NCI-H2196 (cell line): ENCODE measurements around the gene CXXC4.

Experiments used
- DNase-seq: peaks from one replicate; lab custom pipeline; 2025; ENCODE audit not compliant: unreplicated experiment; lab: John Stamatoyannopoulos, UW

CXXC4 gene

GRCh38 chr4:104489731-104490095 lies 5.0 kb downstream of the CXXC4 start:
- DNase-seq = no peak

GRCh38 chr4:104488151-104488550 lies 6.5 kb downstream of the CXXC4 start:
- no peak for DNase-seq

- no peak for DNase-seq
These were observed 7.8 kb downstream of the CXXC4 start for GRCh38 chr4:104486716-104487504.

GRCh38 chr4:104475652-104476051 lies 19.0 kb downstream of the CXXC4 start:
- no peak for DNase-seq

GRCh38 chr4:104472766-104473165 lies 21.9 kb downstream of the CXXC4 start:
- no peak for DNase-seq

- DNase-seq = no peak
These were observed 23.9 kb downstream of the CXXC4 start for GRCh38 chr4:104470770-104471169.

- DNase-seq = no peak
These were observed 24.9 kb downstream of the CXXC4 start for GRCh38 chr4:104469794-104470193.

- no peak for DNase-seq
These were observed 29.1 kb downstream of the CXXC4 start for GRCh38 chr4:104465619-104466018.

- no peak for DNase-seq
These were observed 29.5 kb downstream of the CXXC4 start for GRCh38 chr4:104465201-104465600.

GRCh38 chr4:104462641-104463040 lies 32.1 kb downstream of the CXXC4 start:
- no peak for DNase-seq

GRCh38 chr4:104457308-104457981 lies 37.2 kb downstream of the CXXC4 start:
- DNase-seq = no peak

- no peak for DNase-seq
These were observed 43.1 kb downstream of the CXXC4 start for GRCh38 chr4:104451573-104451972.

GRCh38 chr4:104449537-104449936 lies 45.2 kb downstream of the CXXC4 start:
- DNase-seq = no peak

- no peak for DNase-seq
These were observed 47.4 kb downstream of the CXXC4 start for GRCh38 chr4:104447294-104447693.

- DNase-seq = no peak
These were observed 48.0 kb downstream of the CXXC4 start for GRCh38 chr4:104446431-104447278.

GRCh38 chr4:104444685-104445084 lies 50.0 kb downstream of the CXXC4 start:
- DNase-seq = no peak

GRCh38 chr4:104436542-104436941 lies 58.2 kb downstream of the CXXC4 start:
- DNase-seq = no peak

- DNase-seq = no peak
These were observed 65.4 kb downstream of the CXXC4 start for GRCh38 chr4:104429150-104429741.

- no peak for DNase-seq
These were observed 68.7 kb downstream of the CXXC4 start for GRCh38 chr4:104425948-104426347.

GRCh38 chr4:104424989-104425388 lies 69.7 kb downstream of the CXXC4 start:
- DNase-seq = no peak

- DNase-seq = no peak
These were observed 70.2 kb downstream of the CXXC4 start for GRCh38 chr4:104424475-104424941.
